ENCODE data around the gene CAMK2D. TPM values are rescaled to one million over a fixed set of nuclear protein-coding genes. Genes with fewer than 3 reads are reported as not detected.

CAMK2D gene
- total RNA-seq, 2 experiments from 2014 or later: 104 to 120 TPM

GRCh38 chr4:113481820-113482219, 279.7 kb downstream of the CAMK2D start:
- CTCF ChIA-PET (ENCODE audit: unreplicated experiment): no interaction called here
- Histone ChIP-seq H3K27ac (ENCODE audit: low read depth, low read length, poor library complexity, severe bottlenecking) (no peak overlapping the region), H2AFZ (ENCODE audit: low read length) (no peak overlapping the region), H3K79me2 (ENCODE audit: insufficient read depth, low read depth, low read length) (no peaks in the 10 kb centered on the region), H3K4me2 (ENCODE audit: low read length) (no peak overlapping the region), H3K4me1 (ENCODE audit: insufficient read depth, low read length, poor library complexity, severe bottlenecking) (no peaks in the 10 kb centered on the region), H3K4me3 (ENCODE audit: low read depth, low read length, poor library complexity, severe bottlenecking) (no peak overlapping the region), H3K36me3 (ENCODE audit: insufficient read depth, low read length) (peaks cover 63% of the 10 kb centered on the region), H3K9me2 (ENCODE audit: insufficient read depth, low read length) (no peaks in the 10 kb centered on the region), H4K20me1 (ENCODE audit: insufficient read depth, low read length) (no peaks in the 10 kb centered on the region), H3K9me3 (ENCODE audit: low read length) (peaks cover 12% of the 10 kb centered on the region; the same call in 1 of the 2 replicates)
- no TSS peak for BruUV-seq (replicated peaks)
- POLR2A ChIA-PET: no interaction called here
- TF ChIP-seq EZH2phosphoT487 (IDR thresholded peaks at IDR 0.05; ENCODE audit: borderline replicate concordance, low read depth, low read length): no peak
- TF ChIP-seq, protein P1, sequence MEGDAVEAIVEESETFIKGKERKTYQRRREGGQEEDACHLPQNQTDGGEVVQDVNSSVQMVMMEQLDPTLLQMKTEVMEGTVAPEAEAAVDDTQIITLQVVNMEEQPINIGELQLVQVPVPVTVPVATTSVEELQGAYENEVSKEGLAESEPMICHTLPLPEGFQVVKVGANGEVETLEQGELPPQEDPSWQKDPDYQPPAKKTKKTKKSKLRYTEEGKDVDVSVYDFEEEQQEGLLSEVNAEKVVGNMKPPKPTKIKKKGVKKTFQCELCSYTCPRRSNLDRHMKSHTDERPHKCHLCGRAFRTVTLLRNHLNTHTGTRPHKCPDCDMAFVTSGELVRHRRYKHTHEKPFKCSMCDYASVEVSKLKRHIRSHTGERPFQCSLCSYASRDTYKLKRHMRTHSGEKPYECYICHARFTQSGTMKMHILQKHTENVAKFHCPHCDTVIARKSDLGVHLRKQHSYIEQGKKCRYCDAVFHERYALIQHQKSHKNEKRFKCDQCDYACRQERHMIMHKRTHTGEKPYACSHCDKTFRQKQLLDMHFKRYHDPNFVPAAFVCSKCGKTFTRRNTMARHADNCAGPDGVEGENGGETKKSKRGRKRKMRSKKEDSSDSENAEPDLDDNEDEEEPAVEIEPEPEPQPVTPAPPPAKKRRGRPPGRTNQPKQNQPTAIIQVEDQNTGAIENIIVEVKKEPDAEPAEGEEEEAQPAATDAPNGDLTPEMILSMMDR (conservative IDR thresholded peaks at IDR 0.05; ENCODE audit: low read length): no peak
- no peak for DNase-seq (ENCODE audit: low spot score)
- intact Hi-C loops (cut with micrococcal nuclease; ENCODE audit: unreplicated experiment): no loop called here

GRCh38 chr4:113480109-113480508, 281.4 kb downstream of the CAMK2D start:
- no peak for DNase-seq (ENCODE audit: low spot score)
- no TSS peak for BruUV-seq (replicated peaks)
- intact Hi-C loops (cut with micrococcal nuclease; ENCODE audit: unreplicated experiment): no loop called here

GRCh38 chr4:113478032-113478431, 283.5 kb downstream of the CAMK2D start:
- H3K4me1 ChIP-seq (ENCODE audit: insufficient read depth, low read length, poor library complexity, severe bottlenecking): no peaks in the 10 kb centered on the region
- H3K4me3 ChIP-seq (ENCODE audit: low read depth, low read length, poor library complexity, severe bottlenecking): no peak overlapping the region
- intact Hi-C loops (cut with micrococcal nuclease; ENCODE audit: unreplicated experiment): no loop called here
- no peaks in the 10 kb centered on the region for H3K79me2 ChIP-seq (ENCODE audit: insufficient read depth, low read depth, low read length)
- H3K9me2 ChIP-seq (ENCODE audit: insufficient read depth, low read length): no peaks in the 10 kb centered on the region
- no TSS peak for BruUV-seq (replicated peaks)
- peaks cover 13% of the 10 kb centered on the region; the same call in 1 of the 2 replicates for H3K9me3 ChIP-seq (ENCODE audit: low read length)
- H3K36me3 ChIP-seq (ENCODE audit: insufficient read depth, low read length): peaks cover 59% of the 10 kb centered on the region
- no peak overlapping the region for H3K27ac ChIP-seq (ENCODE audit: low read depth, low read length, poor library complexity, severe bottlenecking)
- no peak for DNase-seq (ENCODE audit: low spot score)
- ChIA-PET POLR2A (interaction anchor here (0.7 kb wide), 1 partner anchor 1206 kb away, joined by 3 read pairs; no protein-coding TSS in a partner anchor), CTCF (ENCODE audit: unreplicated experiment) (no interaction called here)
- no peak overlapping the region for H3K4me2 ChIP-seq (ENCODE audit: low read length)
- H2AFZ ChIP-seq (ENCODE audit: low read length): no peak overlapping the region
- TF ChIP-seq, protein P1 (conservative IDR thresholded peaks at IDR 0.05; ENCODE audit: low read length): no peak
- no peak for TF ChIP-seq EZH2phosphoT487 (IDR thresholded peaks at IDR 0.05; ENCODE audit: borderline replicate concordance, low read depth, low read length)
- no peaks in the 10 kb centered on the region for H4K20me1 ChIP-seq (ENCODE audit: insufficient read depth, low read length)

More at GRCh38 chr4:113480109-113480508, 281.4 kb downstream of the CAMK2D start:
- Histone ChIP-seq H3K27ac (ENCODE audit: low read depth, low read length, poor library complexity, severe bottlenecking) (no peak overlapping the region), H2AFZ (ENCODE audit: low read length) (no peak overlapping the region), H4K20me1 (ENCODE audit: insufficient read depth, low read length) (no peaks in the 10 kb centered on the region), H3K79me2 (ENCODE audit: insufficient read depth, low read depth, low read length) (no peaks in the 10 kb centered on the region), H3K9me3 (ENCODE audit: low read length) (peaks cover 13% of the 10 kb centered on the region; the same call in 1 of the 2 replicates), H3K4me3 (ENCODE audit: low read depth, low read length, poor library complexity, severe bottlenecking) (no peak overlapping the region), H3K4me2 (ENCODE audit: low read length) (no peak overlapping the region), H3K4me1 (ENCODE audit: insufficient read depth, low read length, poor library complexity, severe bottlenecking) (no peaks in the 10 kb centered on the region), H3K36me3 (ENCODE audit: insufficient read depth, low read length) (peaks cover 68% of the 10 kb centered on the region), H3K9me2 (ENCODE audit: insufficient read depth, low read length) (no peaks in the 10 kb centered on the region)
- POLR2A ChIA-PET: interaction anchor here (0.6 kb wide), 1 partner anchor 27 kb away, joined by 3 read pairs; no protein-coding TSS in a partner anchor
- TF ChIP-seq EZH2phosphoT487 (IDR thresholded peaks at IDR 0.05; ENCODE audit: borderline replicate concordance, low read depth, low read length): no peak
- TF ChIP-seq, protein P1 (conservative IDR thresholded peaks at IDR 0.05; ENCODE audit: low read length): no peak
- CTCF ChIA-PET (ENCODE audit: unreplicated experiment): no interaction called here

All from OCI-LY7 (cell line).